KMS-11 (cell line): ENCODE measurements around the gene HTT.
"Not testable (repeated sequence)": the region's sequence is repeated elsewhere in the genome, so short reads cannot be mapped to it uniquely, and the experiment has no call there.

Experiments used
- H2AFZ ChIP-seq: fragments of 200-600 bp; sonication (generic); 2 replicates; pipeline ENCODE4 v1.6.1; 2016; ENCODE audit warnings: antibody characterized with exemption, mixed run types, low read depth
- H3K27ac ChIP-seq: fragments of 200-600 bp; sonication (generic); 2 replicates; pipeline ENCODE4 v1.6.1; 2016; ENCODE audit warnings: mild to moderate bottlenecking, mixed run types
- H3K27me3 ChIP-seq: fragments of 200-600 bp; sonication (generic); 2 replicates; pipeline ENCODE4 v1.6.1; 2017; ENCODE audit warnings: mild to moderate bottlenecking, low read depth, mixed run types, moderate library complexity; ENCODE audit not compliant: insufficient read depth
- H3K36me3 ChIP-seq: fragments of 200-600 bp; sonication (generic); 2 replicates; pipeline ENCODE4 v1.6.1; 2017; ENCODE audit warnings: mild to moderate bottlenecking, mixed run types; ENCODE audit not compliant: insufficient read depth
- H3K4me1 ChIP-seq: fragments of 200-600 bp; sonication (generic); 2 replicates; pipeline ENCODE4 v1.6.1; 2016; ENCODE audit warnings: mild to moderate bottlenecking, low read depth, mixed run types; ENCODE audit not compliant: poor library complexity, severe bottlenecking
- H3K4me2 ChIP-seq: fragments of 200-600 bp; sonication (generic); 2 replicates; pipeline ENCODE4 v1.7.0; 2016; ENCODE audit warnings: mild to moderate bottlenecking, mixed run types
- H3K4me3 ChIP-seq: fragments of 200-600 bp; sonication (generic); IDR thresholded peaks from 2 replicates; pipeline ENCODE4 v1.6.1; 2017; ENCODE audit warnings: low read depth, low read length, mixed read lengths; ENCODE audit not compliant: insufficient read depth
- H3K79me2 ChIP-seq: fragments of 200-600 bp; sonication (generic); 2 replicates; pipeline ENCODE4 v1.6.1; 2016; ENCODE audit warnings: low read depth, mixed run types; ENCODE audit not compliant: insufficient read depth
- H3K9ac ChIP-seq: fragments of 200-600 bp; sonication (generic); 2 replicates; pipeline ENCODE4 v1.6.1; 2016; ENCODE audit warnings: mild to moderate bottlenecking, mixed run types
- H4K20me1 ChIP-seq: fragments of 200-600 bp; sonication (generic); 2 replicates; pipeline ENCODE4 v1.6.1; 2016; ENCODE audit warnings: mild to moderate bottlenecking, mixed run types; ENCODE audit not compliant: insufficient read depth
- CTCF ChIP-seq: fragments of 200-600 bp; sonication (generic); conservative IDR thresholded peaks from 2 replicates; pipeline ENCODE4 v1.6.1; 2017; ENCODE audit warnings: low read depth, mild to moderate bottlenecking, antibody characterized with exemption, low read length, moderate library complexity, mixed read lengths

HTT gene

GRCh38 chr4:3148926-3149325, 74.4 kb downstream of the HTT start:
- Histone ChIP-seq H3K27ac (no peak overlapping the region), H4K20me1 (no peaks in the 10 kb centered on the region), H3K27me3 (no peaks in the 10 kb centered on the region), H3K36me3 (no peaks in the 10 kb centered on the region), H3K79me2 (no peaks in the 10 kb centered on the region), H2AFZ (no peak overlapping the region), H3K4me1 (no peaks in the 10 kb centered on the region), H3K4me2 (no peak overlapping the region), H3K9ac (no peak overlapping the region), H3K4me3 (no peak overlapping the region)
- no peak for TF ChIP-seq CTCF

GRCh38 chr4:3151238-3151637, 76.8 kb downstream of the HTT start:
- H3K36me3 ChIP-seq, H3K4me3 ChIP-seq, H2AFZ ChIP-seq, H3K79me2 ChIP-seq, H4K20me1 ChIP-seq, H3K4me2 ChIP-seq, H3K27me3 ChIP-seq, H3K4me1 ChIP-seq, H3K9ac ChIP-seq, H3K27ac ChIP-seq: not testable (repeated sequence)

- no peaks in the 10 kb centered on the region for H3K36me3 ChIP-seq
- H3K4me1 ChIP-seq: no peaks in the 10 kb centered on the region
- H4K20me1 ChIP-seq: no peaks in the 10 kb centered on the region
- H3K79me2 ChIP-seq: no peaks in the 10 kb centered on the region
- H3K9ac ChIP-seq: no peak overlapping the region
- no peak for TF ChIP-seq CTCF
- H2AFZ ChIP-seq: no peak overlapping the region
- H3K4me2 ChIP-seq: no peak overlapping the region
- H3K27me3 ChIP-seq: no peaks in the 10 kb centered on the region
- no peak overlapping the region for H3K27ac ChIP-seq
- H3K4me3 ChIP-seq: no peak overlapping the region
Observed at GRCh38 chr4:3157366-3157765, 82.9 kb downstream of the HTT start.

GRCh38 chr4:3158841-3159240, 84.4 kb downstream of the HTT start:
- no peak overlapping the region for H2AFZ ChIP-seq
- no peaks in the 10 kb centered on the region for H3K27me3 ChIP-seq
- no peaks in the 10 kb centered on the region for H3K79me2 ChIP-seq
- H3K4me2 ChIP-seq: no peak overlapping the region
- H3K27ac ChIP-seq: no peak overlapping the region
- no peaks in the 10 kb centered on the region for H3K4me1 ChIP-seq
- no peak for TF ChIP-seq CTCF
- H3K9ac ChIP-seq: no peak overlapping the region
- H3K4me3 ChIP-seq: no peak overlapping the region
- H3K36me3 ChIP-seq: no peaks in the 10 kb centered on the region
- H4K20me1 ChIP-seq: no peaks in the 10 kb centered on the region

- H3K4me1 ChIP-seq: no peaks in the 10 kb centered on the region
- no peak overlapping the region for H3K4me3 ChIP-seq
- no peak overlapping the region for H2AFZ ChIP-seq
- H3K4me2 ChIP-seq: no peak overlapping the region
- no peaks in the 10 kb centered on the region for H4K20me1 ChIP-seq
- H3K9ac ChIP-seq: no peak overlapping the region
- H3K27me3 ChIP-seq: no peaks in the 10 kb centered on the region
- H3K27ac ChIP-seq: no peak overlapping the region
- no peak for TF ChIP-seq CTCF
- no peaks in the 10 kb centered on the region for H3K79me2 ChIP-seq
- no peaks in the 10 kb centered on the region for H3K36me3 ChIP-seq
Observed at GRCh38 chr4:3160438-3160837, 86.0 kb downstream of the HTT start.

- H3K4me1 ChIP-seq, H3K36me3 ChIP-seq: not testable (repeated sequence)
Observed at GRCh38 chr4:3161044-3161443, 86.6 kb downstream of the HTT start.

GRCh38 chr4:3166434-3166833, 92.0 kb downstream of the HTT start:
- not testable (repeated sequence) for H3K79me2 ChIP-seq, H2AFZ ChIP-seq, H3K36me3 ChIP-seq, H3K4me2 ChIP-seq, H4K20me1 ChIP-seq, H3K27ac ChIP-seq, H3K4me3 ChIP-seq, H3K9ac ChIP-seq, H3K27me3 ChIP-seq
- H3K4me1 ChIP-seq: peaks cover 20% of the 10 kb centered on the region

More at GRCh38 chr4:3161044-3161443, 86.6 kb downstream of the HTT start:
- H2AFZ ChIP-seq, H3K4me3 ChIP-seq, H3K79me2 ChIP-seq, H3K27ac ChIP-seq, H3K9ac ChIP-seq, H3K4me2 ChIP-seq, H4K20me1 ChIP-seq, H3K27me3 ChIP-seq: not testable (repeated sequence)
